Natural killer cell (primary cell): ENCODE measurements around the gene CRADD. TPM values are rescaled to one million over a fixed set of nuclear protein-coding genes. Genes with fewer than 3 reads are reported as not detected.
A peak's percentile ranks its signal among the peaks of the same experiment; 100 is the strongest.

Experiments
- ATAC-seq, 3 donors: fragments of 150-1000 bp in 2 of 3; fragments of 200-7000 bp in 1 of 3; cut with Tn5 transposase; 1 replicate in 1 of 3; 2 replicates in 2 of 3; pipeline ENCODE4 v1.10.0; 2021; ENCODE audit warnings: mild to moderate bottlenecking in 2 of 3, moderate library complexity in 2 of 3
- DNase-seq, 2 donors: peaks; one replicate each; pipeline versions ENCODE4 v3.0.0 to v3.0.0-alpha.2; 2013 to 2021; ENCODE audit warnings: mixed read lengths in 1 of 2
- H3K27ac ChIP-seq: one replicate; pipeline ENCODE4 v1.5.1; 2013; ENCODE audit warnings: mild to moderate bottlenecking, low read length
- H3K27me3 ChIP-seq: one replicate; pipeline ENCODE4 v1.6.1; 2013; ENCODE audit warnings: low read length; ENCODE audit not compliant: control insufficient read depth, insufficient read depth
- H3K36me3 ChIP-seq: one replicate; pipeline ENCODE4 v1.6.1; 2013; ENCODE audit warnings: low read length; ENCODE audit not compliant: control insufficient read depth, insufficient read depth
- H3K4me1 ChIP-seq: one replicate; pipeline ENCODE4 v1.6.1; 2013; ENCODE audit warnings: low read length; ENCODE audit not compliant: control insufficient read depth, insufficient read depth
- H3K4me3 ChIP-seq: one replicate; pipeline ENCODE4 v1.5.1; 2013; ENCODE audit warnings: low read length
- H3K9me3 ChIP-seq: one replicate; pipeline ENCODE4 v1.6.1; 2013; ENCODE audit warnings: low read length; ENCODE audit not compliant: control insufficient read depth, insufficient read depth
- H3K27ac Mint-ChIP-seq, 2 donors: one replicate each; pipeline ENCODE4 v1.8.0; 2022; ENCODE audit warnings: mild to moderate bottlenecking in 2 of 2, mixed read lengths in 2 of 2, moderate library complexity in 1 of 2
- H3K27me3 Mint-ChIP-seq, 2 donors: one replicate each; pipeline ENCODE4 v1.8.0; 2022; ENCODE audit warnings: low read depth in 2 of 2, mixed read lengths in 2 of 2
- H3K36me3 Mint-ChIP-seq: one replicate; pipeline ENCODE4 v1.8.0; 2022; ENCODE audit warnings: mixed read lengths
- H3K4me1 Mint-ChIP-seq, 2 donors: one replicate each; pipeline ENCODE4 v1.8.0; 2022; ENCODE audit warnings: mixed read lengths in 2 of 2
- H3K4me3 Mint-ChIP-seq: one replicate; pipeline ENCODE4 v1.8.0; 2022; ENCODE audit warnings: mild to moderate bottlenecking, moderate library complexity, mixed read lengths
- H3K9me3 Mint-ChIP-seq, 2 donors: one replicate each; pipeline ENCODE4 v1.8.0; 2022; ENCODE audit warnings: mixed read lengths in 2 of 2
- CTCF ChIP-seq: fragments of 200-600 bp; IDR thresholded peaks from one replicate; pipeline ENCODE4 v1.8.0; 2022; ENCODE audit warnings: antibody characterized with exemption
- WGBS: methylation state at CpG from one replicate; pipeline ENCODE4 v1.1.7; 2013; ENCODE audit warnings: missing lambda C conversion rate; ENCODE audit not compliant: insufficient coverage; 5-methylcytosine and 5-hydroxymethylcytosine counted together
- intact Hi-C: fragments of 100-400 bp; cut with micrococcal nuclease; formaldehyde crosslinking; loops from one replicate; pipeline ENCODE4 v1.14.2; 2022
- total RNA-seq, 4 donors: library from RNA; stranded (reverse); fragments of 120-200 nt in 1 of 4; gene quantifications; one replicate each; pipeline versions ENCODE4 v1.2.3 to v1.2.4, GENCODE V29; 2013 to 2022

Gene CRADD
- total RNA-seq, 3 donors from 2014 or later (not counting 1 experiment from before 2014, with no cell fraction given), result 19.1 to 27.5 (median 26.4) TPM

GRCh38 chr12:93937812-93938211 is 260.6 kb downstream of the CRADD start:
- H3K27me3 Mint-ChIP-seq, result no peaks in the 10 kb centered on the region
- WGBS, result 83% methylated on average over 7 of the region's 7 CpGs
- H3K9me3 Mint-ChIP-seq, result peaks cover 0 to 5% of the 10 kb centered on the region in 2 donors

GRCh38 chr12:93938317-93938716 is 261.1 kb downstream of the CRADD start:
- Histone ChIP-seq H3K36me3 (no peaks in the 10 kb centered on the region), H3K4me3 (no peak overlapping the region), H3K27me3 (no peaks in the 10 kb centered on the region), H3K4me1 (no peaks in the 10 kb centered on the region), H3K27ac (no peak overlapping the region), H3K9me3 (no peaks in the 10 kb centered on the region)
- no peak overlapping the region for H3K27ac Mint-ChIP-seq
- H3K4me3 Mint-ChIP-seq, result no peak overlapping the region
- H3K36me3 Mint-ChIP-seq, result peaks cover 14% of the 10 kb centered on the region
- H3K27me3 Mint-ChIP-seq, result no peaks in the 10 kb centered on the region
- no peak for DNase-seq
- peaks cover 0 to 5% of the 10 kb centered on the region in 2 donors for H3K9me3 Mint-ChIP-seq
- no peak for TF ChIP-seq CTCF
- peak in 1 of 3 donors; percentile 37 for ATAC-seq
- WGBS, result 31% methylated on average over 2 of the region's 3 CpGs
- no peaks in the 10 kb centered on the region for H3K4me1 Mint-ChIP-seq
- intact Hi-C loops, result no loop called here

More at GRCh38 chr12:93937812-93938211, 260.6 kb downstream of the CRADD start:
- ATAC-seq, result no peak
- intact Hi-C loops, result no loop called here
- Mint-ChIP-seq H3K27ac (no peak overlapping the region), H3K4me1 (no peaks in the 10 kb centered on the region), H3K4me3 (no peak overlapping the region), H3K36me3 (peaks cover 14% of the 10 kb centered on the region)
- H3K9me3 ChIP-seq, result no peaks in the 10 kb centered on the region
- no peak overlapping the region for H3K27ac ChIP-seq
- H3K4me3 ChIP-seq, result no peak overlapping the region
- DNase-seq, result no peak
- no peak for TF ChIP-seq CTCF
- no peaks in the 10 kb centered on the region for H3K27me3 ChIP-seq
- H3K4me1 ChIP-seq, result no peaks in the 10 kb centered on the region
- no peaks in the 10 kb centered on the region for H3K36me3 ChIP-seq

- ATAC-seq (no peak), DNase-seq (no peak)
- Histone ChIP-seq H3K27me3 (no peaks in the 10 kb centered on the region), H3K9me3 (no peaks in the 10 kb centered on the region), H3K4me1 (no peaks in the 10 kb centered on the region), H3K36me3 (no peaks in the 10 kb centered on the region), H3K4me3 (no peak overlapping the region), H3K27ac (no peak overlapping the region)
- Mint-ChIP-seq H3K4me3 (no peak overlapping the region), H3K27ac (no peak overlapping the region), H3K36me3 (peaks cover 14% of the 10 kb centered on the region), H3K4me1 (no peaks in the 10 kb centered on the region), H3K27me3 (no peaks in the 10 kb centered on the region), H3K9me3 (peaks cover 0 to 5% of the 10 kb centered on the region in 2 donors)
- WGBS, result 100% methylated on average over 2 of the region's 2 CpGs
- TF ChIP-seq CTCF, result no peak
- intact Hi-C loops, result no loop called here
These were observed 261.8 kb downstream of the CRADD start for GRCh38 chr12:93938931-93939330.

DNA sequence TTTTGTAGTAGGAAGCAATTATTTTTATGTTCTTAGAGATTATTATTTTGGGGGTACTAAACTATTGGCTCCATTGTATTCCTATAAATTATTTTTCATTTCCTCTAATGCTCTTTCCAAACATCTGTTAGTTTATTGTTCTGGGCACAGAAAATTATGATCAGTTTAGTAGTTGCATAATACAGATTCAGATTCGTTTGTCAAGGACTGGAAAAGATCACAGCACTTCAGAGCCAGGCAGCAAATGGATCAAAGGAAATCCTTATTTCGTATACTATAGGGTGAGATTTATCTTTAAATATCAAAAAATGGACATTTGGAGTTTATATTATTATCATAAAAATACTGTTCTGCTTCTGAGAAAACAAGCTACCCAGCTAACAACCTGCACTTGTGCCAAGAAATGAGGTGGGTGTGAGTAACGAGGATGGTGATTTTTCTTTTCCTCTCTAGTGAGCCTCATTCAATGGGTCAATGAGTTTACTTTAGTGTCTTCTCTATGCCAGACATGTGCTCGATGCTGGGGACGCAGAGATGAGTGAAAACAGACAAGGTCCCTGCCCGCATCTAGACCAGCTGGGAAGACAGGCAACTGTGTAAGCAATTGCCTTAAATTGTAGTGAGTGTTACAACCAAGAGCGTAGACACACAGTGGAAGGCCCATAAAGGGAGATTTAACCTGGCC is 262.6 kb downstream of the CRADD start:
- Histone ChIP-seq H3K4me1 (no peaks in the 10 kb centered on the region), H3K36me3 (no peaks in the 10 kb centered on the region), H3K9me3 (no peaks in the 10 kb centered on the region), H3K4me3 (no peak overlapping the region), H3K27me3 (no peaks in the 10 kb centered on the region), H3K27ac (no peak overlapping the region)
- Mint-ChIP-seq H3K4me1 (no peaks in the 10 kb centered on the region), H3K27ac (no peak overlapping the region), H3K36me3 (peaks cover 13% of the 10 kb centered on the region), H3K27me3 (no peaks in the 10 kb centered on the region), H3K4me3 (no peak overlapping the region), H3K9me3 (peaks cover 0 to 5% of the 10 kb centered on the region in 2 donors)
- intact Hi-C loops, result no loop called here
- 82% methylated on average over 5 of the region's 7 CpGs for WGBS
- TF ChIP-seq CTCF, result no peak
- no peak for ATAC-seq
- no peak for DNase-seq
